ENCODE data around the gene GARIN3.
"Not testable (repeated sequence)": the region's sequence is repeated elsewhere in the genome, so short reads cannot be mapped to it uniquely, and the experiment has no call there.

The GARIN3 gene

GRCh38 chr5:157186309-157187045 lies 20.4 kb upstream of the GARIN3 start:
- in situ Hi-C loops (cut with MboI; ENCODE audit: low sequenced_read_pairs): no loop called here

- in situ Hi-C loops (cut with MboI; ENCODE audit: low sequenced_read_pairs): not testable (repeated sequence)
These were observed 19.1 kb upstream of the GARIN3 start for GRCh38 chr5:157185122-157185521.

GRCh38 chr5:157184117-157184670 lies 18.1 kb upstream of the GARIN3 start:
- in situ Hi-C loops (cut with MboI; ENCODE audit: low sequenced_read_pairs): no loop called here

GRCh38 chr5:157182143-157182757 lies 16.2 kb upstream of the GARIN3 start:
- in situ Hi-C loops (cut with MboI; ENCODE audit: low sequenced_read_pairs): no loop called here

- in situ Hi-C loops (cut with MboI; ENCODE audit: low sequenced_read_pairs): no loop called here
These were observed 14.6 kb upstream of the GARIN3 start, which contains the start of gene ITK for GRCh38 chr5:157180374-157181264. TSS of gene ITK (plus strand) at chr5:157180840. CDS start at chr5:157180978, 138 bp downstream.

- in situ Hi-C loops (cut with MboI; ENCODE audit: low sequenced_read_pairs): no loop called here
These were observed 12.9 kb upstream of the GARIN3 start for GRCh38 chr5:157178966-157179365.

- in situ Hi-C loops (cut with MboI; ENCODE audit: low sequenced_read_pairs): no loop called here
These were observed 11.9 kb upstream of the GARIN3 start for GRCh38 chr5:157177953-157178352.

GRCh38 chr5:157175071-157175612 lies 9.1 kb upstream of the GARIN3 start:
- in situ Hi-C loops (cut with MboI; ENCODE audit: low sequenced_read_pairs): no loop called here

GRCh38 chr5:157172403-157172802 lies 6.3 kb upstream of the GARIN3 start:
- in situ Hi-C loops (cut with MboI; ENCODE audit: low sequenced_read_pairs): no loop called here

- in situ Hi-C loops (cut with MboI; ENCODE audit: low sequenced_read_pairs): no loop called here
These were observed 2.2 kb upstream of the GARIN3 start for GRCh38 chr5:157168286-157168685.

- in situ Hi-C loops (cut with MboI; ENCODE audit: low sequenced_read_pairs): no loop called here
These were observed 1.2 kb upstream of the GARIN3 start for GRCh38 chr5:157167214-157167621.

GRCh38 chr5:157165668-157166067 lies 396 bp downstream of the GARIN3 start:
- in situ Hi-C loops (cut with MboI; ENCODE audit: low sequenced_read_pairs): no loop called here

- in situ Hi-C loops (cut with MboI; ENCODE audit: low sequenced_read_pairs): no loop called here
These were observed 803 bp downstream of the GARIN3 start for GRCh38 chr5:157165261-157165660.

GRCh38 chr5:157164521-157164920 lies 1.5 kb downstream of the GARIN3 start:
- in situ Hi-C loops (cut with MboI; ENCODE audit: low sequenced_read_pairs): no loop called here

- in situ Hi-C loops (cut with MboI; ENCODE audit: low sequenced_read_pairs): no loop called here
These were observed 3.0 kb downstream of the GARIN3 start for GRCh38 chr5:157162919-157163510.

- in situ Hi-C loops (cut with MboI; ENCODE audit: low sequenced_read_pairs): no loop called here
These were observed 4.1 kb downstream of the GARIN3 start for GRCh38 chr5:157161996-157162395.

GRCh38 chr5:157160001-157160400 lies 6.1 kb downstream of the GARIN3 start:
- in situ Hi-C loops (cut with MboI; ENCODE audit: low sequenced_read_pairs): no loop called here

- in situ Hi-C loops (cut with MboI; ENCODE audit: low sequenced_read_pairs): no loop called here
These were observed 6.8 kb downstream of the GARIN3 start for GRCh38 chr5:157159209-157159751.

GRCh38 chr5:157157293-157157891 lies 8.7 kb downstream of the GARIN3 start:
- in situ Hi-C loops (cut with MboI; ENCODE audit: low sequenced_read_pairs): no loop called here

- in situ Hi-C loops (cut with MboI; ENCODE audit: low sequenced_read_pairs): no loop called here
These were observed 10.8 kb downstream of the GARIN3 start for GRCh38 chr5:157155297-157155696.
